Thyroid gland (tissue), 4 donors: ENCODE measurements around the gene HECW1. TPM values are rescaled to one million over a fixed set of nuclear protein-coding genes. Genes with fewer than 3 reads are reported as not detected.

Source experiments
- DNase-seq, 2 donors: peaks; one replicate each; pipeline ENCODE4 v3.0.0-alpha.2; 2019
- H3K27ac ChIP-seq, 3 donors: fragments of 200-600 bp; sonication (generic); 1 replicate in 2 of 3; 2 replicates in 1 of 3; pipeline ENCODE4 v1.5.1; 2016 to 2019; ENCODE audit warnings: mild to moderate bottlenecking in 1 of 3, moderate library complexity in 1 of 3
- H3K27me3 ChIP-seq: fragments of 200-600 bp; sonication (generic); one replicate; pipeline ENCODE4 v1.5.1; 2019
- H3K36me3 ChIP-seq, 2 donors: fragments of 200-600 bp; sonication (generic); one replicate each; pipeline ENCODE4 v1.5.1; 2016 to 2019
- H3K4me1 ChIP-seq, 2 donors: fragments of 200-600 bp; sonication (generic); one replicate each; pipeline ENCODE4 v1.5.1; 2017 to 2019
- H3K4me3 ChIP-seq, 3 donors: fragments of 200-600 bp; sonication (generic); replicated peaks in 1 of 3; 1 replicate in 2 of 3; 2 replicates in 1 of 3; pipeline ENCODE4 v1.5.1; 2016; ENCODE audit warnings: mild to moderate bottlenecking in 1 of 3
- H3K9me3 ChIP-seq: fragments of 200-600 bp; sonication (generic); one replicate; pipeline ENCODE4 v1.5.1; 2017
- CTCF ChIP-seq, 6 experiments: fragments of 200-600 bp in 3 of 6; fragments of 450-650 bp in 3 of 6; sonication (generic) in 3 of 6; IDR thresholded peaks; one replicate each; pipeline ENCODE4 v1.5.1; 2016 to 2019; ENCODE audit warnings: antibody characterized with exemption in 6 of 6, mild to moderate bottlenecking in 2 of 6, inconsistent platforms in 1 of 6, moderate library complexity in 1 of 6
- POLR2A ChIP-seq, 2 donors: fragments of 450-650 bp; IDR thresholded peaks; one replicate each; pipeline ENCODE4 v1.6.1; 2017; ENCODE audit warnings: antibody characterized with exemption in 2 of 2, mild to moderate bottlenecking in 2 of 2, moderate library complexity in 1 of 2
- WGBS, 2 donors: methylation state at CpG; one replicate each; pipeline ENCODE4 v1.1.5; 2017; 5-methylcytosine and 5-hydroxymethylcytosine counted together
- intact Hi-C: fragments of 100-400 bp; cut with DNase I; formaldehyde crosslinking; loops from one replicate; pipeline ENCODE4 v1.15.1; 2023
- total RNA-seq, 4 donors: library from RNA; depleted of rRNA; stranded (reverse); fragments of >200 nt; gene quantifications; one replicate each; pipeline ENCODE4 v1.2.3, GENCODE V29; 2016

The HECW1 gene
- total RNA-seq, 4 donors from 2014 or later, result 0.67 to 4.7 (median 2.3) TPM

- Histone ChIP-seq H3K27ac (no peak overlapping the region), H3K27me3 (no peaks in the 10 kb centered on the region), H3K4me3 (no peak overlapping the region), H3K9me3 (no peaks in the 10 kb centered on the region), H3K4me1 (peaks cover 0 to 3% of the 10 kb centered on the region in 2 donors), H3K36me3 (no peaks in the 10 kb centered on the region)
- TF ChIP-seq CTCF (IDR thresholded peaks at IDR 0.05), result no peak
- no peak for TF ChIP-seq POLR2A (IDR thresholded peaks at IDR 0.05)
- no peak for DNase-seq
- 84% methylated on average over 2 of the region's 2 CpGs for WGBS, 2 donors
- intact Hi-C loops, result no loop called here
Measured at GRCh38 chr7:43139137-43139536, 26.7 kb downstream of the HECW1 start.

DNA sequence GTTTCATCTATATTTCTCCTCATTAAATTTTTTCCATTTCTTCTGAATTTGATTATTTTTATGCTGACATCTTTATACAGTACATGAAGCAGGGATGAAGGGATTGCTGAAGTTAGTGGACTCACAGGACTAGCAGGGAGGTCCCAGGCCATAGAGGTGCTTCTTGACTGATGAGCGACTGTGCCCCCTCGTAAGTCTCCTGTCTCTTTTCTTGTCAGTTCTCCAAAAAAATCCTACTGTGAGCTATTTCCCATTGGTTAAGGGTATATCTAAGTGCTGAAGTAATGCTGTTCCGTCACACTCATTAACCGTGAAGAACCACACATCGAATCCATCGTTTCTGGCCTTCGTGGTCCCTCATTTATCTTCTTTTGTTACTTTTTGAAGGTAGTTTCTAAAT lies 27.7 kb downstream of the HECW1 start:
- no peak for DNase-seq
- H3K36me3 ChIP-seq, result no peaks in the 10 kb centered on the region
- TF ChIP-seq CTCF (IDR thresholded peaks at IDR 0.05) (no peak), POLR2A (IDR thresholded peaks at IDR 0.05) (no peak)
- WGBS, 2 donors, result 94 to 97% methylated on average over 7 of the region's 7 CpGs
- H3K27ac ChIP-seq, result no peak overlapping the region
- no peaks in the 10 kb centered on the region for H3K27me3 ChIP-seq
- peaks cover 0 to 3% of the 10 kb centered on the region in 2 donors for H3K4me1 ChIP-seq
- H3K9me3 ChIP-seq, result no peaks in the 10 kb centered on the region
- intact Hi-C loops, result no loop called here
- no peak overlapping the region for H3K4me3 ChIP-seq

DNA sequence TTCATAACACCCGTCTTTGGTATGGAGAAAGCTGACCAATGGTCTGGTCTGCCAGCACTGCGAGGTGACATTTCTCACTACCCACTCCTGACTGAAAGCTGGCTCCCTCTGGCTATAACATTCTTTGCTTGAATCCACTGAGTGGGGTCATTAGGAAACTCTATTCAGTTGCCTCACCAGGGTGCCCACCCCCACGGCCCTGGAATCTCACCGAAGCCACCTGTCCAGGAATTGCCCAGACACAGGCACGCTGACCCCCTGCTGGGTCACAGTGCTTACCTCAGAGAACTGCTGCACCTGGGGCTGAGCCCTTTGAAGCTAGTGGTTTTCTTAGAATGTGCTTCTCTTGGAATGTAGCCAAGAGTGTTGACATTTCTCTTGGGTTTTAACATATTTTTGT lies 28.6 kb downstream of the HECW1 start:
- Histone ChIP-seq H3K36me3 (no peaks in the 10 kb centered on the region), H3K4me3 (no peak overlapping the region), H3K27me3 (no peaks in the 10 kb centered on the region), H3K9me3 (no peaks in the 10 kb centered on the region), H3K27ac (no peak overlapping the region), H3K4me1 (peaks cover 0 to 3% of the 10 kb centered on the region in 2 donors)
- intact Hi-C loops, result no loop called here
- no peak for TF ChIP-seq POLR2A (IDR thresholded peaks at IDR 0.05)
- TF ChIP-seq CTCF (IDR thresholded peaks at IDR 0.05), result no peak
- DNase-seq, result no peak
- WGBS, 2 donors, result 51 to 74% methylated on average over 4 to 5 of the region's 5 CpGs

- Histone ChIP-seq H3K27ac (no peak overlapping the region), H3K4me1 (peaks cover 4 to 13% of the 10 kb centered on the region in 2 donors), H3K4me3 (no peak overlapping the region), H3K9me3 (no peaks in the 10 kb centered on the region), H3K36me3 (no peaks in the 10 kb centered on the region), H3K27me3 (no peaks in the 10 kb centered on the region)
- no peak for TF ChIP-seq POLR2A (IDR thresholded peaks at IDR 0.05)
- no peak for TF ChIP-seq CTCF (IDR thresholded peaks at IDR 0.05)
- 97 to 98% methylated on average over 5 of the region's 5 CpGs for WGBS, 2 donors
- DNase-seq, result no peak
- intact Hi-C loops, result no loop called here
Measured at GRCh38 chr7:43142703-43143102, 30.3 kb downstream of the HECW1 start.

DNA sequence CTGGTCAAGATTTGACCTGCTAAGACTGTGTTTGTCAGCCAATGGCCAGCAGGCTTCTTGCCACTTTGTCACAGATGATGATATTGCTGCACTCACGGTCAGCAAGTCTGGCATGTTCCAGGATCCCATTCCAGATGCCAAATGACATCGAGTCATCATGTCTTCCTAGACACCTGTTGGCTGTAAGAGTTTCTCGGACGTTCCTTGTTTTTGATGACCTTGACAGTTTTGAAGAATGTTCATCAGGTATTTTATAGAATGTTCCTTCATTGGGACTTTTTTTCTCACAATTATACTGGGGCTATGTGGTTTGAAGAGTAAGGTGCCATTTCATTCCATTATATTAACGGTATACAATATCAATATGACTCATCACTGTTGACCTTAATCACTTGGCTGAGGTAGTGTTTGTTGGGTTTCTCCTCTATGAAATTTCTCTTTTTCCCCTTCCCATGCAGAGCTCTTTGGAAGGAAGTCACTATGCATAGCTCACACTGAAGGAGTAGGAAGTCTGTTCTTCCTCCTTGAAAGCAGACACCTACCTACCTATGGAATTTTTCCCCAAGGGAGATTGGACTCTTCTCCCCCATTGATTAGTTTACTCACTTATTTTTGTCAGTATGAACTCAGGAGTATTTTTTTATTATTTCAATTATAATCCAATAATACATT lies 31.6 kb downstream of the HECW1 start:
- intact Hi-C loops, result no loop called here
- 94 to 97% methylated on average over 5 of the region's 5 CpGs for WGBS, 2 donors
- TF ChIP-seq POLR2A (IDR thresholded peaks at IDR 0.05) (no peak), CTCF (IDR thresholded peaks at IDR 0.05) (no peak)
- Histone ChIP-seq H3K36me3 (no peaks in the 10 kb centered on the region), H3K4me3 (no peak overlapping the region), H3K4me1 (peaks cover 4 to 19% of the 10 kb centered on the region in 2 donors), H3K27ac (no peak overlapping the region), H3K27me3 (no peaks in the 10 kb centered on the region), H3K9me3 (no peaks in the 10 kb centered on the region)
- DNase-seq, result no peak
